Neural crest cell (in vitro differentiated cells): ENCODE measurements around the gene TAOK2. TPM values are rescaled to one million over a fixed set of nuclear protein-coding genes. Genes with fewer than 3 reads are reported as not detected.
A peak's percentile ranks its signal among the peaks of the same experiment; 100 is the strongest.
"Not testable (repeated sequence)": the region's sequence is repeated elsewhere in the genome, so short reads cannot be mapped to it uniquely, and the experiment has no call there.

ENCODE experiments used
- DNase-seq: peaks from one replicate; pipeline ENCODE4 v3.0.0; 2021; ENCODE audit warnings: low read depth, mixed read lengths, low spot score
- H3K27ac Mint-ChIP-seq: one replicate; pipeline ENCODE4 v1.8.0; 2021; ENCODE audit warnings: mild to moderate bottlenecking, mixed read lengths; ENCODE audit not compliant: unreplicated experiment
- H3K27me3 Mint-ChIP-seq: 2 replicates; pipeline ENCODE4 v1.8.0; 2021; ENCODE audit warnings: low read depth, mild to moderate bottlenecking, mixed read lengths
- H3K36me3 Mint-ChIP-seq: 2 replicates; pipeline ENCODE4 v1.8.0; 2021; ENCODE audit warnings: low read depth, mild to moderate bottlenecking, mixed read lengths
- H3K4me1 Mint-ChIP-seq: 2 replicates; pipeline ENCODE4 v1.8.0; 2021; ENCODE audit warnings: mixed read lengths
- H3K4me3 Mint-ChIP-seq: one replicate; pipeline ENCODE4 v1.8.0; 2021; ENCODE audit warnings: mild to moderate bottlenecking, mixed read lengths
- H3K9me3 Mint-ChIP-seq: 2 replicates; pipeline ENCODE4 v1.8.0; 2021; ENCODE audit warnings: mixed read lengths
- CTCF ChIP-seq: fragments of 200-600 bp; sonication (generic); conservative IDR thresholded peaks from 2 replicates; pipeline ENCODE4 v1.5.0; 2021; ENCODE audit warnings: antibody characterized with exemption, mild to moderate bottlenecking
- total RNA-seq: library from RNA; stranded (reverse); gene quantifications from 2 replicates; pipeline ENCODE4 v1.2.1, GENCODE V29; 2021

TAOK2 gene
- total RNA-seq, 1 donor from 2014 or later, result 73.2 TPM

- no peak overlapping the region for H3K27ac Mint-ChIP-seq
- DNase-seq, result no peak
- H3K4me1 Mint-ChIP-seq, result no peaks in the 10 kb centered on the region
- no peaks in the 10 kb centered on the region for H3K36me3 Mint-ChIP-seq
- no peaks in the 10 kb centered on the region for H3K27me3 Mint-ChIP-seq
- peaks cover 5% of the 10 kb centered on the region for H3K9me3 Mint-ChIP-seq
- no peak for TF ChIP-seq CTCF
- no peak overlapping the region for H3K4me3 Mint-ChIP-seq
These were observed 22.7 kb upstream of the TAOK2 start for GRCh38 chr16:29950806-29951461.

- Mint-ChIP-seq H3K27ac (peak overlapping the region; percentile 47), H3K4me3 (no peak overlapping the region), H3K4me1 (no peaks in the 10 kb centered on the region), H3K27me3 (no peaks in the 10 kb centered on the region), H3K36me3 (no peaks in the 10 kb centered on the region), H3K9me3 (peaks cover 5% of the 10 kb centered on the region)
- DNase-seq, result no peak
- no peak for TF ChIP-seq CTCF
These were observed 21.9 kb upstream of the TAOK2 start for GRCh38 chr16:29951625-29952365.

GRCh38 chr16:29958756-29959155 is 14.9 kb upstream of the TAOK2 start:
- no peaks in the 10 kb centered on the region for H3K27me3 Mint-ChIP-seq
- no peak overlapping the region for H3K27ac Mint-ChIP-seq
- H3K4me3 Mint-ChIP-seq, result no peak overlapping the region
- peaks cover 20% of the 10 kb centered on the region for H3K4me1 Mint-ChIP-seq
- no peaks in the 10 kb centered on the region for H3K36me3 Mint-ChIP-seq
- no peak for TF ChIP-seq CTCF
- no peak for DNase-seq
- no peaks in the 10 kb centered on the region for H3K9me3 Mint-ChIP-seq

GRCh38 chr16:29959293-29959692 is 14.4 kb upstream of the TAOK2 start:
- TF ChIP-seq CTCF, result no peak
- Mint-ChIP-seq H3K4me3 (peak overlapping the region; percentile 47), H3K9me3 (no peaks in the 10 kb centered on the region)

GRCh38 chr16:29959821-29960220 is 13.8 kb upstream of the TAOK2 start:
- H3K27ac Mint-ChIP-seq, H3K27me3 Mint-ChIP-seq, H3K36me3 Mint-ChIP-seq, H3K9me3 Mint-ChIP-seq, DNase-seq: not testable (repeated sequence)
- H3K4me3 Mint-ChIP-seq, result peak overlapping the region; percentile 81
- H3K4me1 Mint-ChIP-seq, result peaks cover 23% of the 10 kb centered on the region

More at GRCh38 chr16:29959293-29959692, 14.4 kb upstream of the TAOK2 start:
- H3K27ac Mint-ChIP-seq, result no peak overlapping the region
- H3K27me3 Mint-ChIP-seq, result no peaks in the 10 kb centered on the region
- no peak for DNase-seq
- H3K36me3 Mint-ChIP-seq, result no peaks in the 10 kb centered on the region
- peaks cover 20% of the 10 kb centered on the region for H3K4me1 Mint-ChIP-seq

- no peaks in the 10 kb centered on the region for H3K36me3 Mint-ChIP-seq
- H3K9me3 Mint-ChIP-seq, result no peaks in the 10 kb centered on the region
- no peak overlapping the region for H3K27ac Mint-ChIP-seq
- H3K4me1 Mint-ChIP-seq, result peaks cover 25% of the 10 kb centered on the region
- no peak for DNase-seq
- TF ChIP-seq CTCF, result no peak
- H3K4me3 Mint-ChIP-seq, result peak overlapping the region; percentile 86
- H3K27me3 Mint-ChIP-seq, result no peaks in the 10 kb centered on the region
These were observed 12.6 kb upstream of the TAOK2 start for GRCh38 chr16:29961127-29961478.
